HK-2 (cell line): Measurements from ENCODE around the gene NPM1.
A peak's percentile ranks its signal among the peaks of the same experiment; 100 is the strongest.
"Not testable (repeated sequence)": the region's sequence is repeated elsewhere in the genome, so short reads cannot be mapped to it uniquely, and the experiment has no call there.

Source experiments
- DNase-seq: peaks from one replicate; pipeline ENCODE4 v3.0.0-alpha.2; 2018; ENCODE audit not compliant: unreplicated experiment

Gene NPM1

DNA sequence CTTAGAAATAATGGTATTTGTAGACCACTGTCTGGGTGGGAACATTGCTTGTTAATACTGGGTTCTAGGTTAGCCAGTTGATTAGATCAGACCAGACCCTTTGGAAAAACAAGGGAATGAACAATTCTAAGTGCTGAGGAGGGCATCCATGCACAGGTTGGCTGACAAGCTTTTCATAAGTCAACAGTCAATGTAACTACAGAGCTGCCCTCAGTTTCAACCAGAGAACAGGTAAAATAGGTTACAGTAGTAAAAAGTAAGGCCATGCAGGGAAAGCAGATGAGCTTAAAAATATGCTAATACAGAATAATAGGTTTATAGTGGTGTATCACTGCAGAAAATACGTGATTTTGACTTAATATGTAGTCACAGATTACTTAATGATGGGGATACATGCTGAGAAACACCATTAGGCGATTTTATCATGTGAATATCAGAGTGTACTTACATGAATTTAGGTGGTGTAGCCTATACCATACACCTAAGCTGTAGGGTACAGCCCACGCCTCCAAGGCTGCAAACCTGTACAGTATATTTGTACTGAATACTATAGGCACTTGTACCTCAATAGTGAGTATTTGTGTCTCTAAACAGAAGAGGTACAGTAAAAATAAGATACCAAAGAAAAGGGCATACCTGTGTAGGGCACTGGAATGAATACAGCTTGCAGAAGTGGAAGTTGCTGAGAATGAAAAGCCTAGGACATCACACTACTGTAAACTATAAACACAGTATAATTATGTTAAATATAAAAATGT lies 25.7 kb downstream of the NPM1 start:
- DNase-seq, result no peak

DNA sequence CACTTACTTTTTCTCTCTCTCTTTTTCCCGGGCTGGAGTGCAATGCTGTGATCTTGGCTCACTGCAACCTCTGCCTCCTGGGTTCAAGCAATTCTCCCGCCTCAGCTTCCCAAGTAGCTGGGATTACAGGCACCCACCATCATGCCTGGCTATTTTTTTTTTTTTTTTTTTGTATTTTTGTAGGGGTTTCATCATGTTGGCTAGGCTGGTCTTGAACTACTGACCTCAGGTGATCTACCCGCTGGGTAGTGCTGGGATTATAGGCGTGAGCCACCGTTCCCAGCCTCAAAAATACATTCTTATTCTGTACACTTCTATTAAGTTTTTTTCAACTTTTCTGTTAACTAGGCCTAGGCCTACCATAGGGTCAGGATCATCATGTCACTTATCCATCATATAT lies 26.3 kb downstream of the NPM1 start:
- not testable (repeated sequence) for DNase-seq

DNA sequence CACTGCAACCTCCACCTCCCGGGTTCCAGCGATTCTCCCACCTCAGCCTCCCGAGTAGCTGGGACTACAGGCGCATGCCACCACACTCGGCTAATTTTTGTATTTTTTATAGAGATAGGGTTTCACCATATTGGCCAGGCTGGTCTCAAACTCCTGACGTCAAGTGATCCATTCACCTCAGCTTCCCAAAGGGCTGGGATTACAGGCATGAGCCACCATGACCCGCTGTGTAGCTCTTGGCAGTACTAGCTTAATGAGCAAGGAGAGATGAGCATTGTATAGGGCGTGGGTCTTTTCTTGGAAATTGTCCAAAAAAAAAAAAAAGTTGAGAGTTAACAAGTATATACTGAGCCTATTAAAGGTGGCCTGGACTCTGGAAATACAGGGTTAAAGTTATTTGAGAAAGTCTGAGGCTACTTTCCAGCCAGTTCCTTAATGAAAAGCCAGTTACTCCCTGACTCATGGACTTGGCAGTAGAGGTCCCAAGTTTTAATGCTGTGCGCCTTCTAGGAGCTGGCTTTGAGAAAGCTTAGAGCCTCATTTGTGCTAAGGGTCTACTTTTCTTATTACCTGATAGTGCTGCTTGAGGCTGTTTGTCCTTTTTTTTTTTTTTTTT lies 27.6 kb downstream of the NPM1 start:
- no peak for DNase-seq

DNA sequence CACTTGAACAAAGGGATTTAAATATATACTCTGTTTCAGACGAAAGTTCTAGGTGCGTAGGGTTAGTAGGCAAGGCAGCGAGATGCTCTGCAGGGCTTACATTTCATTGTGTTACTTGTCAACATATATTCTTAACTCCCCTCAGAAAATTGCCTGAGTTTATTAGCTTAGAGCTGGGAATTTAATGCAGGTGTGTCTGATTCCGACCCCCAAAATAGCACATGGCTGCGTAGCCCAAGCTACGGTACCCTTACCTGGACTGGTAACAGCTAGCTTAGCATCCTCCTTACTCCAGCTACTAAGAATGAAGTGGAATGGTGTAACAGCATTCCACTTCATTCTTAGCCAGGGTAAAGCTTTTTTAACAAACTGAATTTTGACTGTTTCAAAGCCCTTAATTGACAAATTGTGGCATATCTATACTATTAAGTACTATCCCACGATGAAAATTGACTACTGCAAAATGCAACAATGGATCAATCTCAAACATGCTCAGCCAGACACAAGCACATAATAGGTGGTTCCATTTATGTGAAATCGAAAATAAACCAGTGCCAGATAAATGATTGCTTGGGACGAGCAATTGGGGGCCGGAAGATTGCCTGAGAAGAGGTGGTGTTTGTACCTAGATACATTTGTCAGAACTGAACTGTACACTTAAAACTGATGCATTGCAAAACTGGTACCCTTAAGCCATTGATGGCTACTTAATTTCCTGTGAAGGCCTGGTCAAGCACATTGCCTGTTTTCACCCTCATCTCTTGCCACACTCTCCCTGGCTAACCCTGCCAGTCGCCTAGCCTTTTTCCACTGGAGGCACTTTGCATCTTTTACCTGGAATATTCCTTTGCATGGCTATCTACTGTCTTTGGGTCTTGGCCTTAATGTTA lies 28.8 kb downstream of the NPM1 start:
- DNase-seq, result no peak

DNA sequence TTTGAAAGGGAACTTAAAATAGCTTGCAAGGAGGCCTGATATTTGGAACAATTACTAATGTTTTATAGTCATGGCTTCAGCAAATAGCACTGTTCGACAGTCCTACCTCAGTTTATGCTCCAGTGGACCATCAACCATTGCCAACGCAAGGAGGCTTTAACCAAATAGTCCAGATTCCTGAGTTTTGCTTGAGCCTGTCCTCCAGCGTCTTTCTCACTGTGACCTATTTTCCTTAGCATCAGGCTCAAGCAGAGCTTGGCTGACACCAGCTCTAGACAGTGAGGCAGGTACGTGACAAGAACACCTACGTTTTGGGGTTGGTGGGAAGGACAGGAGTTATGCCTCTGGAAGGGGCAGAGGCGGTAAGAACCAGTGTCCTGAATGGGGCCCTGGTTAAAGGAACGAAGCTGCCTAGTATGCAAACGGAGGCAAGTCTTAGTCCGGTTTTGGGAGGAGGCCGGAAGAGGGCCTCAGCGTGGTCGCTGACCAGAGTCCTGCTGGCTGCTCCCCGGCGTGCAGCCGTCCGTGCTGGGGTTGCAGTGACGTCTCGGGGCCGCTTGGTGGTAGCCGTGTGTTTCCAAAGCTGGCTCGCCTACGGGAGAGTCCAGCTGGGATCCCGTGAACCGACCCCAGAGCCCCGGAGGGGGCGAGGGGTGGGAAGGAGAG lies 30.8 kb downstream of the NPM1 start:
- DNase-seq, result peak; percentile 81

DNA sequence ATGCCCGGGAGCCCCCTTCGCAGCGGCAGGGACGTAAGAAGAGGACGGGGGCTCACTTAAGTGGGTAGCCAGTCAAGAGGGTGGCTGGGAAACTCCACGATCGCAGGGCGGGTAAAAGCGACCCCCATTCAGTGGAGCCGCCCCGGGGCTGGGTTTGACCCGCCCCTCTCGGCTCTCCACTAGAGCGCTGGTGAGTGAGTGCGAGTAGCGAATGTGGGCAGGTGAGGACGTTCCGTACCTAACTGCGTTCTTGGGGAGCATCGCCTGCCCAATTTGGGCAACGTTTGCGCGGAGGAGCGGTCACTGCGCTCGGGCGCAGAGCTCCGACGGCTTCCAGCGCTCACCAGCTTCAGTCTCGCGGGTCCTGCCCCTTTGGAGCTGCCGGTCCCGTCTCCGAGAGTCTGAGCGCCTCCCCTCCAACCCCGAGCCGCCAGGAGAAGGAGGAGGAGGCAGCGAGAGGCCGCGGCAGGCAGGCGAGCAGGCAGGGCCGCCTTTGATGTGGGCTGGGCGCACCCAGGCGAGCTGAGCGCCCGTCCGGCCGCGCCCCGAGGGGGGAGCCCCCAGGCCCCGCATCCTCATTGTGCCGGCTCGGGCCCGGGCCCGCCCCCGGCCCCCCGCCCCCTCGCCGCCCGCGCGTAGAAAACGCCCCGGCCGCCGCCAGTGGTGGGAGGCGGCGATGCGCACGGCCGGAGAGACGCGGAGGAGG lies 31.5 kb downstream of the NPM1 start, which contains the start of gene FGF18:
Gene FGF18, plus strand, starts transcription at position 666 of the 706 bp plus-strand sequence. CDS start 553 bp downstream, outside the sequence.
- peak; percentile 57 for DNase-seq

DNA sequence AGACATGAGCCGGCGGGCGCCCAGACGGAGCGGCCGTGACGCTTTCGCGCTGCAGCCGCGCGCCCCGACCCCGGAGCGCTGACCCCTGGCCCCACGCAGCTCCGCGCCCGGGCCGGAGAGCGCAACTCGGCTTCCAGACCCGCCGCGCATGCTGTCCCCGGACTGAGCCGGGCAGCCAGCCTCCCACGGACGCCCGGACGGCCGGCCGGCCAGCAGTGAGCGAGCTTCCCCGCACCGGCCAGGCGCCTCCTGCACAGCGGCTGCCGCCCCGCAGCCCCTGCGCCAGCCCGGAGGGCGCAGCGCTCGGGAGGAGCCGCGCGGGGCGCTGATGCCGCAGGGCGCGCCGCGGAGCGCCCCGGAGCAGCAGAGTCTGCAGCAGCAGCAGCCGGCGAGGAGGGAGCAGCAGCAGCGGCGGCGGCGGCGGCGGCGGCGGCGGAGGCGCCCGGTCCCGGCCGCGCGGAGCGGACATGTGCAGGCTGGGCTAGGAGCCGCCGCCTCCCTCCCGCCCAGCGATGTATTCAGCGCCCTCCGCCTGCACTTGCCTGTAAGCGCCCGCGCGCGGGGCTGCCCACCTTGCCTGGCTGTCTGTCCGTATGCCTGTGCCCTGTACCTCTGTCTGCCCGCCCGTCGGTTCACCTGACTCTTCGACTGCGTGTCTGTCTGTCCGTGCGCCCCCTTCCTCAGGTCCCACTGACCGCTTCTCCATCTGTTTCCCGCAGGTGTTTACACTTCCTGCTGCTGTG lies 32.2 kb downstream of the NPM1 start:
- no peak for DNase-seq

DNA sequence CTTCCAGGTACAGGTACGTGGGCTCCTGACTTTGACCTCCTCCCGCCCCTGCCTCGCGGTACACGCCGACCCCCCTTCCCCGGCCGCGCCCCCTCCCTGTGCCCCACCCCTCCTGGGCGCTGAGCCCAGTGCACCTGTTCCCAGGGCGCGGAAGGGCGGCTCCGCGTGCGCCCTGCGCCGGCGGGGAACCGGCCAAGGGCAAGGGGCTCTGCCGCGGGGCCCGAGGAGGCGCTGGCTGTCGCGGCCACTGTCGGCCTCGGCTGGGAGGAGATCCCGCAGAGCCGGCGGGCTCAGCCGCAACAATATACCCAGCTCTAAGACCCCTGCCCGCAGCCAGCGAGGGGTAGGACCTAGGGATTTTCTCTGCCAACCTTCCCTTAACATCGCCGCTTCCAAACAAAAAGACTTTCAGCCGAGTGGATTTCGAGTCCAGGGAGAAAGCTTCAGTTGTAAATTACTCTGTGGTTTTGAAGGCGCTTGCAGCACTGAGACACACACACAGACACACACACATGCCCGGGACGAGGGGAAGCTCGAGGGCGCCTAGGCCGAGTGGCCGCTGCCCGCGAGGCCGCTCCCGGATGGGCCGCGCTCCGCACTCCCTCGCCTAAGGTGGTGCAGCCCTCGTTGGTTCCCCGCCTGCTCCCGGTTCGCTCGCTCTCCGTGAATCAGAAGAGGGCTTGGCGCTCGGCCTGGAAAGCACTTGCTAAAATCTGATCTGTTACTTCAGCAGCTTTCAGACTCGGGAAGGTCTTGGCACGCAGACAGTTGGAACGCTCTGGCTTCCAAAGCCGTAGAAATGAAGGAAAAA lies 33.0 kb downstream of the NPM1 start:
- DNase-seq, result no peak

DNA sequence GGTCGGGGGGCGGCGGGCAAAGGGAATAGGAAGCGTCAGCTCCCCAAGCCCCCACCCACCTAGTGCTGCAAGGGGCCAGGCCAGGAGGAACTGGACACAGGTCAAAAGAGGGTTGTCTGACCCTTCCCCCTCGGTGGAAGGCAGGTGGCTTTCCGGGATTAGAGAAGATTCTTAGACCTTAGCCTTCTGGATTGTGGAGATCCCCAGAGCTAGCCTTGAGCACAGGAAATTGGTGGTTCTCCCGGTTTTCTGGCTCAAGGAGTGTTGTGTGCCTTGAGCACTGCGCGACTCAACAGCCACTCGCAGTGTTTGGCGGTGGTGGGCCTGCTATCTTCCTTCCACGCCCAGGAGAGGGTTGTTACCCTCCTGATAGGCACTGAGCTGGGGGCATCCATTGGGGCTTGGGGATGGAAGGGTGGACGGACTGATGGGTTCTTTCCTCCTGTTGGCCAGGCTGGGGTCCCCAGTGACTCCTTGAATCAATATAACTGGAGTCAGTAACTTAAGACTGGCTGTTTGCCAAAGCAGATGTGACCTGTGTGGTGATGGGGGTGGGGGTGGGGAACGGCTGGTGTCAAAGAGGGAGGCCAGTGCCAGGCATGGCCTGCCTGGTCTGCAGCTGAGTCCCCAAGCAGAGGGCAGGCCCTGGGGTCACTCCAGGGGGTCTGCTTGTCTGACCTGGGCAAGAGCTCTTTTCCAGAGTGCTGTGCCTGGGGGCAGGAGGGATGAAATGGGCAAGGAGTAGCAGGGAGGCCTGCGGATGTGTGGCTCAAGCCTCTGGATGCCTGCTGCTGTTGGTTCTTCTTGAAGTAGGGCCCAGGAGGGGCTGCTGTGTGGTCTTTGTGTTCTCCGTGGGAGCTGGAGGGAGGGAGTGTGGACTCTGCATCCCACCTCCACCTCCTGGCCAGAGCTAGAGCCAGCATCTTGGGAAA lies 33.9 kb downstream of the NPM1 start:
- no peak for DNase-seq

DNA sequence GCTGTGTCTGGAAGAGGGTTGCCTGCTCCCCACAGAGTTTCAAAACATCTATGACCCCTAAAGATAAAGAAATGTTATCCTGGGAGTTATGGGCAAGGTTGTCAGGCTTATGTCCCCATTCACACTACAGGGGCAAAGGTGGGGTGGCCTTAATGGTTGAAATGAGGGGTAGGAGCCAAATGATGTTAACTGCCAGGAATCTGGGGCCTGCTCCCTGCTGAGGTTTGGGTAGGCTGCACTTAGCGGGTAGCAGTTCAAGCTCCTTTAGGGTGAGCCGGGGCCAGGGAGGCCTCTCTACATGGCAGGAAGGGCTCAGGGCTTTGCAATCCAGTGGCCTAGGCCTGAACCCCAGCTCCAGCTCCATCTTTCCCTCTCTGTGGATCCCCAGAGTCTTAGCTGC lies 34.8 kb downstream of the NPM1 start:
- DNase-seq, result no peak

DNA sequence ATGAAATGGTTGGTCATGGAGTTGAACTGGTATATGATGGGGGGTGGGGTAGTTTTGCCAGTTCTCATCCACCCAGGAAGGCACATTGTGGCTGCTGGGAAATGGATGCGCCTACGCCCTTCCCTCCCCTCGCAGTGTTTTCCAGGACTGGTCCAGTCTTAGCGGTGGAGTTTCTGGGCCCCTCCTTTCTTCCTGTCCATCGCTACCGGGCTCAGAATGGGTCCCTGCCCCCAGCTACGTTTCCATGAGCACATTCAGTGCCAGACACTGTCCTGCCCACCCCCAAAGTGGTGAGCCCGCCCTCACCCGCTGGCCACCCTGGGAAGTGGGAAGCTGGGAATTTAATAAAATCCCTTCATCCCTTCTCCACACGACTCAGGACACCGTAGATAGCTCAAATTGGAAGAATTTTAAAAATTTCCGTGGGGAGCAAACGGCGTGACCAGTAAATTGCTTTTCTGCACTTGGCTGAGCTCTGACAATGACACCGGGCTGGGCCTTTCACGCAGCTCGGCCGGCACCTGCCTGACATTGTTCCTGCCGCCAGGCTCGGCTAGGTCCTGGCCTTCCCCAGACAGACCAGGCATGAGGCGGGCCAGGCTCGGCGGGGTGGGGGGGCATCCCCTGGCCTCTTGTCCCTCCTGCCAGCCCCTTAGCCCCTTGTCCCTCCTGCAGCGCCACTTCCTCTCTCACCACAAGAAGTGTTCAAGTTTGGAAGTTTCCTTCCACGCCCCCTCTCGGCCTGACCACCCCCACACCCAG lies 35.4 kb downstream of the NPM1 start:
- DNase-seq, result peak; percentile 14

DNA sequence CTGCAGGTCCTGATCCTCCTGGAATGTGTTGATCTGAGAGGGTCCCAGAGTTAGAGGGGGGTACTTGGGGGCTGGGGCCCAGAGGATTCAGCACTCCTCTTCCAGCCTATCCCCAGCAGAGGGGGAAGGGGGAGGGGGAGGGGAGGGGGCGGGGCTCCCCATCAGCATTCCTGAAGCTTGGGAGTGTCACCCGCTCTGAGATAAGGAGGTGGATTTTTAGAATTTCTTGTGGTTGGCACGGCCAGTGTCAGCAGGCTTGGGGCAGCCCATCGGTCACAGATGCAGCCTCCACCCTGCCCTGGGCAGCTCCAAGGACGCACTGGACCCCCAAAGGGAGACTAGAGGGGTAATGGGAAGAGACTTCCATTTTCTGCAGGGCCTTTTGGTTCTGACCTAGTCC lies 37.1 kb downstream of the NPM1 start:
- DNase-seq, result no peak

DNA sequence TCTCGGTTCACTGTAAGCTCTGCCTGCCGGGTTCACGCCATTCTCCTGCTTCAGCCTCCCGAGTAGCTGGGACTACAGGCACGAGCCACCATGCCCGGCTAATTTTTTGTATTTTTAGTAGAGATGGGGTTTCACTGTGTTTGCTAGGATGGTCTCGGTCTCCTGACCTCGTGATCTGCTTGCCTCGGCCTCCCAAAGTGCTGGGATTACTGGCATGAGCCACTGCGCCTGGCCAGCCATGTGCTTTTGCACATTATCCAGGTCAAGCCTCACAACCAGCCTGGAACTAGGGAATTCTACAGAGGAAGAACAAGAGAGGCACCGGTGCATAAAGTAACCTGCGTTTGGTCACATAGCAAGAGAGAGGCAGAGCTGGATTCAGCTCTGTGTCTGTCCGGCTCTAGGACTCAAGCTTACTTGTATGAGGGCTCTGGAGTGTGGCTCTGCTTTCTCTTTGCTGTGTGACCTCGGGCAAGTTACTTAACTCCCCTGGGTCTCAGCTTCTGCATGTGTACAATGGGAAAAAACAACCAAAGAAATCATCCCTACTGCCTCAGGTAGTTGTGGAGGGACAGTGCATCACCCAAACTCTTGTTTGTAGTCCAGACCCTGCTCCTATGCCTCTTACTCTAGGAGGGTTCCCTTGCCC lies 38.1 kb downstream of the NPM1 start:
- DNase-seq, result no peak

DNA sequence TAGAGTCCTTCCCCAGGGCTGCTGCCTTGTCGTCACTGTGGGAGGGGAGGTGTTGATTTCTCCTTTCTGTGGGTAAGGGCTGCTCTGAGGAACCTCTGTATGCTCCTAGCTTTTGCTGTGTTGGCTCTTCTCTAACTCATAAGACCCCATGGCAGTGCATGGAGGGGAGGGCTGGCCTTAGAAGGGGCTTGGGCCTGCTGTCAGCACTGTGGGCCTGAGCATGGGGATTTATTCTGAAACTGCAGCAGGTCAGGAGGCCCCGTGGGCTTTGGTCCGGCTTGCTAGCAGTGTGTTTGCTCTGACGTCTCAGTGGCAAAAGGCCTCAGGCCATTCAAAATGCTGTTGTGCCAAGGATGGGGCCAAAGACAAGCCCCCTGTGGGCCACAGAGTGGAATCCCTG lies 38.6 kb downstream of the NPM1 start:
- DNase-seq, result no peak

DNA sequence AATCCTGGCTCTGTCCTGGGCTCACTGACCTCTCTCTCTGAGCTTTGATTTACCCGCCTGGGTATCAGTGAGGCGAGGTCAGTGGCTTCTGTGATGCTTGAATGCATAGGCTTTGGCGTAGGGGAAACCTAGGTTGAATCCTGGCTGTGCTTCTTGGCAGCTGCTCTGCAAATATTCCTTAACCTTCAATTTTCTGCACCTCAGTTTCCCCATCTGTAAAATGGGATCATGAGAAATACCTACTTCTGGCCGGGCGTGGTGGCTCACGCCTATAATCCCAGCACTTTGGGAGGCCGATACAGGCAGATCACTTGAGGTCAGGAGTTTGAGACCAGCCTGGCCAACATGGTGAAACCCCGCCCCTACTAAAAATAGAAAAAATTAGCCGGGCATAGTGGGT lies 39.0 kb downstream of the NPM1 start:
- DNase-seq, result no peak

DNA sequence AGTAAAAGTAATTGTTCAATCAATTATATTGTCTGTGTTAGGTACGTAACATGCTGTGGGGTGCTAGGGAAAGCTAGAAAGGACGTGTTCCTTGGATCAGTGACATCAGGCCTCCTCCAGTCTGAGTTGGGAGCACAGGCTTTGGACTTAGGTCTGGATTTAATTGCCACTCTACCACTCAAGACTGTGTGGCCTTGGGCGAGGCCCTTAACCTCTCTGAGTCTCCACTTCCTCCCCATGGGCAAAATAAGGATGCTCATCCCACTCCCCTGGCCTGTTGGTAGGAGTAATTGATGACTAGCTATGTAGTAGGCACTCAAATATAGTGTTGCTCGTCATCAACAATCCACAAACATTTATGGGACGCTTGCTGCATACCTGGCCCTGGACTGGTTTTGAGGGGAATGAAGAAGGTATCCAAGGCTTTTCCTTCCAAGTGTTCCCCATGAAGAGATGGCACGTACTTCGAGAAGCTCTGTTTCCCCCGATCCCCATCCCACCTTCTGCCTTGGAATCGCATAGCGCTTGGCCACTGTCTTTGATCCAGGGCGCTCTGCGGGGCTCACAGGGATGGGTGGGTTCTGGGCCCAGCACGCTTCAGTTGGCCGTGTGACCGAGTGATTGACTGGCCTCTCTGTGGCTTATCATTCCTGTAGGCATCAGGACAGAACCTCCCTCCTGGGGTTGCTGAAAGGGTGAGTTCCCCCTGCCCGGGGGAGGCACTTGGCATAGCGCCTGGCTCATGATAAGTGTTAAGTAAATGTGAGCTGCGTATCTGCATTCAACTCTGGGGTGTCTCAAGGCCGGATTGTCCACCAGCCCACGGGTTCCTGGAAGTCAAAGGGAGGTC lies 39.9 kb downstream of the NPM1 start:
- no peak for DNase-seq
